Astrocyte (in vitro differentiated cells and primary cell): ENCODE measurements around the gene C1orf159. TPM values are rescaled to one million over a fixed set of nuclear protein-coding genes. Genes with fewer than 3 reads are reported as not detected.

Experiments
- DNase-seq: peaks from one replicate; pipeline ENCODE4 v3.0.0-alpha.2; 2010; ENCODE audit warnings: low read depth
- FAIRE-seq: peaks from 2 replicates; lab custom pipeline; 2011; peaks lifted over from hg19 to GRCh38; lab: Jason Lieb, UNC
- H2AFZ ChIP-seq: 2 replicates; pipeline ENCODE4 v1.6.0; 2012; ENCODE audit warnings: low read depth, low read length, inconsistent platforms
- H3K27ac ChIP-seq: 2 replicates; pipeline ENCODE4 v1.5.1; 2011; ENCODE audit warnings: low read depth, low read length, inconsistent platforms
- H3K27me3 ChIP-seq: 2 replicates; pipeline ENCODE4 v1.6.0; 2011; ENCODE audit warnings: low read length, inconsistent platforms; ENCODE audit not compliant: insufficient read depth
- H3K36me3 ChIP-seq: 2 replicates; pipeline ENCODE4 v1.5.1; 2011; ENCODE audit warnings: low read length, inconsistent platforms; ENCODE audit not compliant: insufficient read depth
- H3K4me1 ChIP-seq: 2 replicates; pipeline ENCODE4 v1.5.1; 2011; ENCODE audit warnings: low read length, inconsistent platforms; ENCODE audit not compliant: insufficient read depth
- H3K4me2 ChIP-seq: 2 replicates; pipeline ENCODE4 v1.6.0; 2012; ENCODE audit warnings: low read length, inconsistent platforms
- H3K4me3 ChIP-seq: 2 replicates; pipeline ENCODE4 v1.5.1; 2011; ENCODE audit warnings: low read depth, mild to moderate bottlenecking, low read length, inconsistent platforms; ENCODE audit not compliant: insufficient read depth
- H3K79me2 ChIP-seq: 2 replicates; pipeline ENCODE4 v1.6.0; 2012; ENCODE audit warnings: mild to moderate bottlenecking, low read length, inconsistent platforms; ENCODE audit not compliant: insufficient read depth
- H3K9ac ChIP-seq: 2 replicates; pipeline ENCODE4 v1.6.0; 2012; ENCODE audit warnings: mild to moderate bottlenecking, low read length, inconsistent platforms
- H3K9me3 ChIP-seq: 2 replicates; pipeline ENCODE4 v1.5.1; 2012; ENCODE audit warnings: low read depth, mild to moderate bottlenecking, low read length, inconsistent platforms; ENCODE audit not compliant: insufficient read depth
- H4K20me1 ChIP-seq: 2 replicates; pipeline ENCODE4 v1.6.0; 2012; ENCODE audit warnings: low read length, inconsistent platforms; ENCODE audit not compliant: insufficient read depth
- H3K27ac Mint-ChIP-seq: one replicate; pipeline ENCODE4 v1.8.0; 2021; ENCODE audit warnings: mild to moderate bottlenecking, mixed read lengths; ENCODE audit not compliant: unreplicated experiment
- H3K27me3 Mint-ChIP-seq: one replicate; pipeline ENCODE4 v1.8.0; 2021; ENCODE audit warnings: low read depth, mixed read lengths; ENCODE audit not compliant: unreplicated experiment
- H3K36me3 Mint-ChIP-seq: one replicate; pipeline ENCODE4 v1.8.0; 2021; ENCODE audit warnings: low read depth, mixed read lengths; ENCODE audit not compliant: unreplicated experiment
- H3K4me1 Mint-ChIP-seq: one replicate; pipeline ENCODE4 v1.8.0; 2021; ENCODE audit warnings: low read depth, mixed read lengths; ENCODE audit not compliant: unreplicated experiment
- H3K4me3 Mint-ChIP-seq: one replicate; pipeline ENCODE4 v1.8.0; 2021; ENCODE audit warnings: mild to moderate bottlenecking, moderate library complexity, mixed read lengths; ENCODE audit not compliant: unreplicated experiment
- H3K9me3 Mint-ChIP-seq: one replicate; pipeline ENCODE4 v1.8.0; 2021; ENCODE audit warnings: mild to moderate bottlenecking, mixed read lengths; ENCODE audit not compliant: unreplicated experiment
- EZH2 ChIP-seq: IDR thresholded peaks from 2 replicates; pipeline ENCODE4 v1.6.1; 2012; ENCODE audit warnings: mild to moderate bottlenecking, low read length, inconsistent platforms; ENCODE audit not compliant: insufficient read depth
- total RNA-seq: library from RNA; stranded (reverse); gene quantifications from 2 replicates; pipeline ENCODE4 v1.2.1, GENCODE V29; 2021
- TF ChIP-seq, protein P1 (sequence below): IDR thresholded peaks from 2 replicates; pipeline ENCODE4 v1.5.1; 2011; ENCODE audit warnings: low read depth, mild to moderate bottlenecking, inconsistent platforms, low read length, moderate library complexity; ENCODE audit not compliant: insufficient read depth

The C1orf159 gene
- total RNA-seq, 1 donor from 2014 or later = 13.9 TPM

DNA sequence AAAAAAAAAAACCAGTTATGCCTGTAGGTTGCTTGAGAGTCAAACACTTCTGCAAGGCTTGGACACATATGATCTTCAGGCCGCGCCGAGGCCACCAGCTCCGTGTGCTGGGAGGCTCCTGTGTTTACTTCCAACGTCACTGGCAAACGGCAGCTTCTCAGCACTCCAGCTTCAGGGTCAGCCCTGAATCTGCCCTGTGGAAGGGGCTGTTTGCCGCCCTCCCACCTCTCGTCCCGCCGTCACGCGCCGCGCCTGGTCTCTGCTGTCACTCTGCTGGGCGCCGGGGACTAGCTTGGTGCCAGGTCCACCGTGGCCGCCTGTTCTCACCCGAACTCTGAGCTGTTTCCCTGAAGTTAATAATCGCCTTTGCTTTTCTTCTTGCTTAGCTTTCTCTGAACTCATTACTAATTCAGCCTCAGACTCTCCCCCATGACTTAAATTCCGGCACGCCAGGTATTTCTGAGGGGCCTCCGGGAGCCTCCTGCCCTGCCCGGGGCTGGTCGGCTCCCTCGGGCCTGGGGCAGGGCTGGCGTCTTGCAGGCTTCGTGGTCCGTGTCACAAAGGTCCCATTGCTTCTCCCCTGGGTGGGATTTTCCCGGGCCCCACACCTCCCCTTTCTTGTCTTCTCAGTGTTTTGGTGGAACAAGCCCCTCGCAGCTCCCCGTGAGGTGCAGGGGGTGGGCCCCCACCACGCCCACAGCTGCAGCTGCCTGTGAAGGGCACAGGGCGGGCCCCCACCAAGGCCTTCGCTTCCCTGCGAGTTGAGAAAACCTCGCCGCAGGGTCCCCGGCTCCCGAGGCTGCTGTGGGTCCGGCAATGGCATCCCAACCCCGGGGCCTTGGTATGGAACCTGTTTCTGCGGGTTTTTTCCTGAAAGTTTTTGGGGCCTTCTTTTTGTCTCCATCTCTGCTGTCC, 14.6 kb upstream of the C1orf159 start:
- Histone ChIP-seq H4K20me1 (no peaks in the 10 kb centered on the region), H3K9me3 (no peaks in the 10 kb centered on the region), H3K9ac (no peak overlapping the region), H2AFZ (no peak overlapping the region), H3K4me1 (no peaks in the 10 kb centered on the region), H3K4me3 (no peak overlapping the region), H3K36me3 (no peaks in the 10 kb centered on the region), H3K27me3 (peaks cover under 1% of the 10 kb centered on the region), H3K27ac (no peak overlapping the region), H3K79me2 (no peaks in the 10 kb centered on the region), H3K4me2 (no peak overlapping the region)
- Mint-ChIP-seq H3K9me3 (no peaks in the 10 kb centered on the region), H3K4me1 (no peaks in the 10 kb centered on the region), H3K36me3 (no peaks in the 10 kb centered on the region), H3K27me3 (peaks cover 31% of the 10 kb centered on the region), H3K27ac (no peak overlapping the region), H3K4me3 (no peak overlapping the region)
- no peak for FAIRE-seq
- DNase-seq = no peak
- TF ChIP-seq EZH2 = no peak
- TF ChIP-seq, protein P1, sequence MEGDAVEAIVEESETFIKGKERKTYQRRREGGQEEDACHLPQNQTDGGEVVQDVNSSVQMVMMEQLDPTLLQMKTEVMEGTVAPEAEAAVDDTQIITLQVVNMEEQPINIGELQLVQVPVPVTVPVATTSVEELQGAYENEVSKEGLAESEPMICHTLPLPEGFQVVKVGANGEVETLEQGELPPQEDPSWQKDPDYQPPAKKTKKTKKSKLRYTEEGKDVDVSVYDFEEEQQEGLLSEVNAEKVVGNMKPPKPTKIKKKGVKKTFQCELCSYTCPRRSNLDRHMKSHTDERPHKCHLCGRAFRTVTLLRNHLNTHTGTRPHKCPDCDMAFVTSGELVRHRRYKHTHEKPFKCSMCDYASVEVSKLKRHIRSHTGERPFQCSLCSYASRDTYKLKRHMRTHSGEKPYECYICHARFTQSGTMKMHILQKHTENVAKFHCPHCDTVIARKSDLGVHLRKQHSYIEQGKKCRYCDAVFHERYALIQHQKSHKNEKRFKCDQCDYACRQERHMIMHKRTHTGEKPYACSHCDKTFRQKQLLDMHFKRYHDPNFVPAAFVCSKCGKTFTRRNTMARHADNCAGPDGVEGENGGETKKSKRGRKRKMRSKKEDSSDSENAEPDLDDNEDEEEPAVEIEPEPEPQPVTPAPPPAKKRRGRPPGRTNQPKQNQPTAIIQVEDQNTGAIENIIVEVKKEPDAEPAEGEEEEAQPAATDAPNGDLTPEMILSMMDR = no peak

DNA sequence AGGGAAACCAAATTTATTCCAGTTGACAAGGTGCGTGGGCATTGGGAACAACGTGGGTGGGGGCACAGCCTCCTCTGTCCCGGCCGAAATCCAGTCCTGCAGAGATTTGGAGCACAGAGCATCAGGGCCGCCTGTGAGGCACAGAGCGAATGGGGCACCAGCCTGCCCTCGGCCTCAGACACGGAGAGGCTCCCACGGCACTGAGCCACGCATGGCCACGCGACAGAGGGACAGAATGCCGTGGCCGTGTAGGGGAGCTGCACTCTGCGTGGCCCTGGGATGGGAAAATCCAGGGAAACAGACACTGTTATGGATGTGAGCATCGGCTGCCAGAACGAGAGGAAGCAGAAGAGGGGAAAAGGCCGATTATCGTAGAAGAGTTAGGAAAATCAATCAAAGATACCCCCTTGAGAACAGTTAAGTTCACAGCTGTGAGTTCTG, 13.5 kb upstream of the C1orf159 start:
- Histone ChIP-seq H3K36me3 (no peaks in the 10 kb centered on the region), H3K4me1 (no peaks in the 10 kb centered on the region), H2AFZ (no peak overlapping the region), H3K79me2 (no peaks in the 10 kb centered on the region), H3K4me3 (no peak overlapping the region), H3K27ac (no peak overlapping the region), H3K9ac (no peak overlapping the region), H3K9me3 (no peaks in the 10 kb centered on the region), H4K20me1 (no peaks in the 10 kb centered on the region), H3K27me3 (no peaks in the 10 kb centered on the region), H3K4me2 (no peak overlapping the region)
- no peaks in the 10 kb centered on the region for H3K36me3 Mint-ChIP-seq
- DNase-seq (no peak), FAIRE-seq (no peak)
- no peaks in the 10 kb centered on the region for H3K4me1 Mint-ChIP-seq
- H3K4me3 Mint-ChIP-seq = no peak overlapping the region
- H3K9me3 Mint-ChIP-seq = no peaks in the 10 kb centered on the region
- H3K27ac Mint-ChIP-seq = no peak overlapping the region
- H3K27me3 Mint-ChIP-seq = peaks cover 28% of the 10 kb centered on the region
- TF ChIP-seq EZH2 = no peak
- TF ChIP-seq, protein P1 = no peak
